AML-193 (cell line): ENCODE measurements around the gene PRSS2.
A peak's percentile ranks its signal among the peaks of the same experiment; 100 is the strongest.

Source experiments
- DNase-seq, 2 experiments: peaks; one replicate each; lab custom pipeline; 2025; lab: John Stamatoyannopoulos, UW

PRSS2 gene

DNA sequence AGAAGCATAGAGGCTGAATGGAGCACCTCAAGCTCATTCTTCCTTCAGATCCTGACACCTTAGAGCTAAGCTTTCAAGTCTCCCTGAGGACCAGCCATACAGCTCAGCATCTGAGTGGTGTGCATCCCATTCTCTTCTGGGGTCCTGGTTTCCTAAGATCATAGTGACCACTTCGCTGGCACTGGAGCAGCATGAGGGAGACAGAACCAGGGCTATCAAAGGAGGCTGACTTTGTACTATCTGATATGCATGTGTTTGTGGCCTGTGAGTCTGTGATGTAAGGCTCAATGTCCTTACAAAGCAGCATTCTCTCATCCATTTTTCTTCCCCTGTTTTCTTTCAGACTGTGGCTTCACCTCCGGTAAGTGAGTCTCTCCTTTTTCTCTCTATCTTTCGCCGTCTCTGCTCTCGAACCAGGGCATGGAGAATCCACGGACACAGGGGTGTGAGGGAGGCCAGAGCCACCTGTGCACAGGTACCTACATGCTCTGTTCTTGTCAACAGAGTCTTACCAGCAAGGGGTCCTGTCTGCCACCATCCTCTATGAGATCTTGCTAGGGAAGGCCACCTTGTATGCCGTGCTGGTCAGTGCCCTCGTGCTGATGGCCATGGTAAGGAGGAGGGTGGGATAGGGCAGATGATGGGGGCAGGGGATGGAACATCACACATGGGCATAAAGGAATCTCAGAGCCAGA lies 31.0 kb downstream of the PRSS2 start:
- DNase-seq, result no peak

DNA sequence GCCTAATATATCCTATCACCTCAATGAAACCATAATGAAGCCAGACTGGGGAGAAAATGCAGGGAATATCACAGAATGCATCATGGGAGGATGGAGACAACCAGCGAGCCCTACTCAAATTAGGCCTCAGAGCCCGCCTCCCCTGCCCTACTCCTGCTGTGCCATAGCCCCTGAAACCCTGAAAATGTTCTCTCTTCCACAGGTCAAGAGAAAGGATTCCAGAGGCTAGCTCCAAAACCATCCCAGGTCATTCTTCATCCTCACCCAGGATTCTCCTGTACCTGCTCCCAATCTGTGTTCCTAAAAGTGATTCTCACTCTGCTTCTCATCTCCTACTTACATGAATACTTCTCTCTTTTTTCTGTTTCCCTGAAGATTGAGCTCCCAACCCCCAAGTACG lies 31.5 kb downstream of the PRSS2 start:
- no peak for DNase-seq

DNA sequence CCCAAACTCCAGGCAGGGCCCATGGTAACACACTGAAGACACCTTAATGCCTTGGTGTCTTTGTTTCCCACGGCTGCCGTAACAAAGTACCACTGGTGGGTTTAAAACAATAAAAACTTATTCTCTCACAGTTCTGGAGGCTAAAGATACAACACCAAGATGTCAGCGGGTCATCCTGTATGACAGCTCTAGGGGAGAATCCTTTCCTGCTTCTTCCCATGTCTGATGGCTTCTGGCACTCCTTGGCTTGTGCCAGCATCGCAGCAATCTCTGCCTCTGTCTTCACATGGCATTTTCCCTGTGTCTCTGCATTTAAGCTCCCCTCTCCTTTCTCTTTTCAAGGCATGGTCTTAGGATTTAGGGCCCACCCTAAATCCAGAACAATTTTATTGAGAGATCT lies 33.1 kb downstream of the PRSS2 start:
- DNase-seq, result no peak

DNA sequence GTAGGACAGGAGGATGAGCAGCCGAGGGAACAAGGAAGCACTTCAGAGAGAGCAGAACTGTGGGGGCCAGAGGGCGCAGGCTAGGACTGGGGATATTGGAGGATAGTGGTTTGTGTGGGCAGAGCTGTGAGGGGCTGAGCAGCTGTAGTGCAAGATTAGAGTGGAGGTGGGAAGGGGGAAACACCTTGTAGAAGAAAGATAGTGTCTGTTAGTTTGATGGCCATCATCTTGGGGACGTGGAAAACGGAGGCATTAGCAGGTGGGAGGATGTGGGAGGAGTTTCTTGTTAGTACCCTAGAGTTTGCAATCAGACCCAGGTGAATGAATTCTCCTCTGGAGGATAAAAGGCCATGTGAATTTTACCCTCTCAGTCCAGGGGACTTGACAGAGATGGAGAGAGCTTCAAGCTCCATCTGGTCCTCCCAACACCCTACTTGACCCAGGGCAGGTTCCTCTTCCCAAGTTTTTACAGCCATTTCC lies 34.0 kb downstream of the PRSS2 start:
- no peak for DNase-seq

DNA sequence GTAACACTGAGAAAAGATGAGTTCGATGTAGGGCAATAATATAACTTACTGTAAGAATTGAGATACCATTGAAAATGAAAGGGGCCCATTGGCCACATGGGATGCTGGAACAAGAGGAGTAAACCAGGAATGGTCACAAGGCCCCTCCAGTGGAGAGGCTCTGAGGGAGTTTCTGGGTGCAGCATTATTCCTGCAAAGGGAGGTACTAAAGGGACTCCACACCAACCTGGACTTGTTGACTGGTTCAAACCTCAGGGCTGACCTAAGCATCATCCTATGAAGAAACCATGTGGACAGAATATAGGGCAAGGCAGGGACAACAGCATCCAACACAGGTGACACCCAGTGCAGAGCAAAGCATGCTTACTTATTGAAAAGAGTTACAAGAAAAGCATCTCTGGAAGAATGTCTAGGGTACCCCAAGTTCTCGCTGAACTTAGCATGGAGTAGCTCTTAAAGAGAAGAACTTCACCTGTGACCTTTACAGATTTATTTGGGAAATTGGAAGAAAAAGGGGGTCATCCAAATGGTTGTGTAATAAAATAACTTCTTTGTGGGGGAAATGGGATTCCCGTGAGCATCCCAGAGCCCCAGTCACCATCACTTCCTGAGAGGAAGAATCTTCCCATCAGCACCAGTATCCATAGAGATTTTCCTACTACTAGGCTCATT lies 34.7 kb downstream of the PRSS2 start:
- DNase-seq, result no peak

DNA sequence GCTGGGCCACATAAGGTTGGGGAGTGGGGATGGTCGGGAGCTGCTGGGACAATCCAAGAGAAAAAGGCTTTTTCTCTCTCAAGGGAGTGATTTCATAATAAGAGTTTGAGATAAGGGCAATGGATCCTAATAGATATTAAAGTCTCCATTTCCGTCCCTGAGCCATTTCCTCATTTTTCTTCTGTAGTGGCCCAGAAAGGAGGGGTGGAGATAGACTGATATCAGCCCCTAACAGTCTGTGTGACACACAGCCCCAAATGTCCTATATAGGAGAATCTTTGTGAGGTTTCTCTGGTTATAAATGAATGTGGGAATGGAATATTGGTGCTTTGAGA lies 35.2 kb downstream of the PRSS2 start:
- no peak for DNase-seq

DNA sequence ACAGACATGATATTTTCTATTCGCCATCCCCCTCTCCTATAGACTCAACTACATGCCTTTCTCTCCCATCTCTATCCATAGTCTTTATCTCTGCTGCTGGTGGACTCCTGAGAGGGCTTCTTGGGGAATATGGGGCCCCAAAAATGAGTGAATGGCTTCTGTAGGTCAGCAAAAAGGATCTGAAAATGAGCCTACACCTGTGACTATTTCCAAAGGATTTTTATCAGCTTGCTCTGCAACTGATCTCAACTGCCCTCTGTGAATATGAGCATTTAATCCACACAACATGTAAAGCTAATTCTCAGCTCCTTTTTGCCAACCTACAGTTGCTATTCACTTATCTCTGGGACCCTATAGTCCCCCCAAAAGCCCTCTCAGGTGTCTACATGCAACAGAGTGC lies 36.2 kb downstream of the PRSS2 start:
- DNase-seq, result no peak

DNA sequence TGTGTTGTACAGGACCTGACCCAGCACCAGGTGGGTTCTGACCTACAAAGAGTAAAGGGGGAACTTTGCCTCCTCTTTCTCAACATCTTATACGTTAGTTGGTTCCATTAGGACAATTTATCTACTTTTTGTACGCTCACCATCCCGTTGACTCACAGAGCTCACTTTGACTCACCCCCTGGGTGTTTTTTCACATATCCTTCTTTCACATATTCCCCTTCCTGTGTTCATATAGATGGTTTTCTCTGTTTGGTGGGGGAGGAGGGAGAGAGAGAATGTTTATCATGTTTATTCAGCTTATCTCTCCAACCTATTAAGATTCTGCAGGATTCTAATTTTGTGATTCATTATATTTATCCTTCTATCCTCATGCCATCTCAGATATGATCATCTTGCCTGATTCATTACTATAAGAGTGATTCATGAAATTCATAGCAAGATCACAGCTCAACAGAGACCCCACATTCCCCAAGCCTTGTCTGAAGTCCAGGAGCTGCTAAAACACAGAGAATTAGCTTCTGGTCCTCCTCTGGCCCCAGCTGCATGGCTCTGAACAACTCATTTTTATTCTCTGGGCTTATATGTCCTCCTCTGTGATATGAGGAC lies 37.2 kb downstream of the PRSS2 start:
- no peak for DNase-seq

DNA sequence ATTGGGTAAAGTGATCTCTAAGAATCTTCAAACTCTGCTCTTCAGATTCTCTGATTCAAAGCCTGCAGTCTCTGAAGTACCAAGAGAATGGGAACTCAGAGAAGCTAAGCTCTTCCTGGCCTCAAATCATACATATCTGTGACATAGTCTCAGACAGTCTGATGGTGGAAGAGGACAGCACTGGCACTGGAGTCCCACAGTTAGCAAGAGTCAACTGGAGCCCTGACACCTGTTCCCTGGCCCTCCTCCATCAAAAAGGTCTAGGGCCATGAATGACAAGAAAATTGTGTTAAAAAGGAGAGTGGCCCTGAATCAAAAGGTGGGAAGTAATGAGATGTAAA lies 37.7 kb downstream of the PRSS2 start:
- no peak for DNase-seq

DNA sequence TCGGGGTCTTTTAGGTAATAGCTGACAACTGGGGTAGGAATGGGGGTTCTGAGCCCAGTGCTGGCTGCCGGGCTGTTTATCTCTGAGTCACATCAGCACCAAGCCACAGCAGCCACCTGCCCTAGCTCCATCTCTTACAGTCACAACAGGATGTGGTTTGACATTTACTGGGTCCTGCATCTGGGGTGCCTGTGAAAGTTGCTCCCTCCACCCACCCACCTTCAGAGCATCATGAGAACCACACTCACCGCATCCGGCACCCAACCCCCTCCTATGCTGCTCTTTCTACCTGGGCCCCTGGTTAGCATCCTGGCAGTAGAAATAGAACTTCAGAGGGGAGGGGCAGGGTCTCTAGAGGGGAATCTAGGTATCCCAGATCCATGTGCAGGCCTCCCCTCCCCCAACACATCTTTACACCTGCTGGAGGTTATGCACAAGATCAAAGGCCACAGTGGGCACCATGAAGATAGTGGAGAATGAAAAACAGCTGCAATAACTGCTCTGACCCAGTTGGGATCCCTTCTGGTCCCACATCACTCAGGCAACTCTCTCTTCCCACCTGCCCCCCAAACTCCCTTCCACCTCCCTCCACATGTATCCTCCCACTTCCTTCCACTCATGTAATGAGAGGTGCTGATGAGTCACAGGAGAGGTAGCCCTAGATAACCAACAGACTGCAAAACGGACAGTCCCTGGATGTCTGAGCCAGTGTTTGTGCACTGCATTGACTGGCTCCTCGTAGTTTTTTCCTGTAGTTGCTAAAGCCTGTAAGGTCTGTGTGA lies 38.2 kb downstream of the PRSS2 start:
- DNase-seq, result no peak

DNA sequence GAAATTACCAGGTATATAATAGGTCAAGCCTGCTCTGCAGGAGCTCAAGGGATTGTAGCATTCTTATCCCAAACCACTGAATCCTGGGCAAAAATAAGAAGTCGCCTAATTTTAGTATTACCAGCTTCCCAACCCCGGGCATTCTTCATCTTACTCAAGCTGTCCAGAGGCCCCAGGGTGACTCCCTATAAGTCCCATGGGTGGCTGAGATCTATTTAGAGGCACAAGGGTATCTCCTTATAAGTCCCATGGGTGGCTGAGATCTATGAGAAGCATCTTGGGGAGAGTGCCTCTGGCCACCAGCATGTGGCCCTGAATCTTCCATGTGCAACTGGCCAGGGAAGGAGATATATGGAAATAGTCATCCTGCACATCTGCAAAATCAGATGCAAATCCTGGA lies 38.9 kb downstream of the PRSS2 start:
- DNase-seq, result no peak

DNA sequence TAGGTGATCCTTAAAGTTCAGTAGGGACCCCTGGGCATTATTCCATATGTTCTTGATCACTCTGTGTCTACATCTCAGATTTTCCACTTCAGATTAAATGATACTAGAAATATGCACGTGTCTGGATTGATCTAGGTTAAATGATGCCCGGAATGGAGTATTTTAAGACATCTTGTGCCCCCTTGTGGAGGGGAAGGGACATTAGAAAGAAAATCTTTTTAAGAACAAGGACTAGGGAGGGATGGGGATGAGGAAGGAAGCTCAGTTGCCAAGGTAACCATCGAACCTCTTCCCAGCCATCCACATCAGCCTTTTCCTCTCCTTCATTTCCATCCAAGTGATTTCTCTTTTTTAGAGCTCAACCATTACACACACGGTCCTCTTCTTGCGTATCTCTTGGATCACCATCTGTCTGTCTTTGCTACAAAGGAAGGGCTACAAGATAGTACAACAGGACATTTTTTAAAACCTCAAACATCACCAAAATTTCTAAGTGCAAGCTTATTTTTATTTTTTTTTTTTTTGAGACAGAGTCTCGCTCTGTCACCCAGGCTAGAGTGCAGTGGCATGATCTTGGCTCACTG lies 40.5 kb downstream of the PRSS2 start:
- peak; percentile 62 to 63 for DNase-seq

DNA sequence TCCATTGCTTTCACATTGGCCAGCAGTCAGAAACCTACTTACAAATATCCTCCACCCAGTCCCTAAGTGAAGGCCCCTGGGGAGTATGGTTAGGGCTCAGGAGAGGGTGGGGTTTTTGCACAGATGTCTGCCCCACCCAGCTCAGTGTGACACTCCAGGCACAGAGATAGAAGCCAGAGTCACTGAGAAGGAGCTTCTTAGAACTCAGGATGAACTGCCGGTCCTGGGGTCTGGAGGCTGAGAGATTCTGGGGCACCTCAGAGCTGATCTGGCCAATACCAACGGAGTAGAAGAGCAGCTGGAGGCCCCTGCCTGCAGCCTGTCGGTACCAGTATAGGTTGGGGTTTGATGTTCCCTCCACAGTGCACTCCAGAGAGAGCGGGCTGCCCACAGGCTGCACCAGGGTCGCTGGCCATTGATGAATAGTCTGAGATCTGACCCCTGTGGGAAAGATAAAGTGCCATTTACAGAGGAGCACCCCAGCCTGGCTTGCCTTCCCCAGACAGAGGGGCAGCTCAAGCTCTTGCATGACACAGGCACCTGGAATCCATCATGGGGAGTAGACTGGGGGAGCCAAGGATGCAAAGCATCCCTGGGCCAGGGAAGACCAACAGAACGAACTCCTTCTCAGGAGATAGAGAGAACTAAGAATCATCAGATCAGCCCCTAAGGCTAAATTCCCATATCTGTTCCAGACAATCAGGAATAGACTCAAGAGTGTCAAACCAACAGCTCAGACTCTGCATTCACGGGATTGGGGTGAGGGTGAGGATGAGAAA lies 41.9 kb downstream of the PRSS2 start:
- no peak for DNase-seq

DNA sequence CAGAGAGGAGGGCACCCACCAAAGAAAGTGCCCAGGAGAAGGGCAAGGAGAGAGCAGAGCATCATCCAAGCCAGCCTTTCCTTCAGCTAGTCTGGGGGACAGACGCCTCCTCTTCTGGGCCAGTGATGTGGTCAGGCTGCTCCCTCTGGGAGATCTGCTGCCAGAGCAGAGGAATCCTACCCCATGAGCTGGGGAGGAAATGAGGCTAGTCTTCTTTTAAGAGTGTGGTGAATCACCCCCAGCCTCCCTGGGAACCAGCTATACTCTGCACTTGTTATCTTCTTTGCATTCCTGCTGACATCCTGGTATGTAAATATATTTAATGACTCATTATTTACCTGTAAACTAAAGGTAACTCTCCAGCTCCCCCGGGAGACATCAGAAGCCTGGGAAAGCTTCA lies 42.5 kb downstream of the PRSS2 start:
- no peak for DNase-seq

DNA sequence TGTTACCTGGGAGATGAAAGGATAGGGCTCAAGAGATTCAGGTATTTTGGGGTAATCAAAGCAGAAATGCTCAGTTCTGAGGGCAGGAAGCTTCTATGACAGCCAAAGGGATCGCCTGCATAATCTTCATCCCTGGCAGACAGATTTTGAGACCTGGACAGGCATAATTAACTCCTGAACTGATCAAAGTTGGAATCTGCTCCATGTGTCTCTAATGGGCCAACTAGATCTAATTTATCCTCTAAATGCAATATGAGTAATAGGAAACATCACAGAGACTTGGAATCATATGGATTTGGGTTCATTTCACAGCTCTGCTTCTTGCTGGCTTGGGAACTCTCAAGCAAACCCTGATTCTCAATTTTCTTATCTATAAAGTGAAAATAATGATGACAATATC lies 42.9 kb downstream of the PRSS2 start:
- no peak for DNase-seq

DNA sequence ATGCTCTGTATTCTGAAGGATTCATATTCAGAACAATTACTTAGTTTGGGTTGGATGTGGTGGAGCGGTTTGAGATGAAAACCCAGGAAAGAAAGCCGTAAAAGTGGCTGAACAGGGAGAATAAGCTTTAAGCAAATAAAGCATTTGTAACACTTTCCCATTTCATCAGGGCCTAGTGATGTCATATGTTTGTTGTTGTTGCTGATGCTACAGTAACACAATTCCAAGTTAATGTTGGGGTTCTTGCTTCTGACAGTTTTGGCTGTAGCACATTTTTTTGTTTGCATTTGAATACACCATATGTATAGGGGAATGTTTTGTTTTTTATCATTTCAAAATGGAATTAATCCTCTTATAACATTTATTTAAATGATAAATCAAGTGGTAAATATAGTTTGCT lies 43.7 kb downstream of the PRSS2 start:
- DNase-seq, result no peak

DNA sequence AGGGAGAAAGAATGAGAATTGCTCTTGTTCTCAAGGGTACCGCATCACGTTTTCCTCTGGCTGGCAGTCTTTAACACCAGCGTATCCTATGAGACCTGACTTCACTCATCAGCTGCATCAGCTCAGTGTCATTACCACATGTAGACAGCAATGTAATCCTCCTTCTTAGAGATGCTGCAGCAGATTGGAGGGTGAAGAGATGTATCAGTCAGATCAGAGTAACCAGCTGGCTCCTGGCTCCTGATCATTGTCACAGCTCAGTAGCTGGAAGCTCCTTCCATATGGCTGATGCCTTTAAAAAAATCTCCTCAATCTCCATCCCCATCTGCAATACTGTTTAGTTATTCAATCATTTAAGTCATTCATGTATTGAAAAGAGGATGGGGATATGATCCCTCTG lies 44.4 kb downstream of the PRSS2 start:
- DNase-seq, result no peak

DNA sequence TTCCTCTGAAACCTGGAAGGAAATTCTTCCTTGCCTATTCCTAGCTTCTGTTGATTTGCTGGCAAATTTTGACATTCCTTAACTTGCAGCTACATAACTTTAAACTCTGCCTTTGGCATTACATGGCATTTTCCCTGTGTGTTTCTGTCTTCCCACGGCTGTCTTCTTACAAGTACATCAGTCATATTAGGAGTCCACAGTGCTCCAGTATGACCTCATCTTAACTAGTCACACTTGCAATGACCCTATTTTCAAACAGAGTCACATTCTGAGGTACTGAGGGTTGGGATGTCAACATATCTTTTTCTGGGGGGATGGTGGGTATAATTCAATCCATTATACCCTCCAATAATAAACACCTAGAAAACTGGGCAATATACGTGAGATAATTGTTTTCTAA lies 46.7 kb downstream of the PRSS2 start:
- DNase-seq, result no peak

DNA sequence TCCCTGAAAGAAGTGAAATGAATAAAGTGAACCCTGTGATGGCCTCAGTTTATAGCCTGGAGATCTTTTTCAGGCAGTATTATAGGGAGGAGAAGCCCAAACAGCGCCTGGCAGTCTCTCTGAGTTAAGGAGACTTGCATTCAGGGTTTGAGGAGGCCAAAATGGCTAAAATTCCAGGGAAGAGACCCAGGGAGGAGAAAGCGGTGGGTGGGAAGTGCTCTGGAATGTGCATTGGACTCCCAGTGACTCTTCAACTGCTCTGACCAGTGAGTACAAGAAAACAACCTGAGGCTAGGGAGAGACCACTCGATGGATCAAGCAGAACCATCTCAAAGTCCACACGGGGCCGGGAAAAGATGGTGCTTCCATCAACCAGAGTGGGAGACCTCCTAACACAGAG lies 48.8 kb downstream of the PRSS2 start:
- DNase-seq, result no peak

DNA sequence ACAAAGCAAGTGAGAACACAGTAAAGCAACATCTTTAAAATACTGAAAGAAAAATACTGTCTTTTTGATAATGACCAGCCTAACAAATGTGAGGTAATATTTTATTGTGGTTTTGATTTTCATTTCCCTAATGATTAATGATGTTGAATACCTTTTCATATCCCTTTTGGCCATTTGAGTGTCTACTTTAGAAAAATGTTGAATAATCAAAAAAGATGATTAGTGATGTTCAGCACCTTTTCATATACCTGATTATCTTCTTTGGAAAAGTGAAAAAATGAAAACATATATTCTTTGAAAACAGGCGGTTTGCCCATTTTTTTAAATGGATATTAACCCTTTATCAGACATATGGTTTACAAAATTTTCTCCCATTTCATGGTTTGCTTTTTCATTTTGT lies 51.9 kb downstream of the PRSS2 start:
- no peak for DNase-seq
